RWPE2 (cell line): ENCODE data around the gene KRT17.
A peak's percentile ranks its signal among the peaks of the same experiment; 100 is the strongest.
"Not testable (repeated sequence)": the region's sequence is repeated elsewhere in the genome, so short reads cannot be mapped to it uniquely, and the experiment has no call there.

ENCODE experiments used
- ATAC-seq: fragments of 200-7000 bp; cut with Tn5 transposase; 3 replicates; pipeline ENCODE4 v1.9.1; 2021; ENCODE audit warnings: low read depth
- DNase-seq: peaks from one replicate; pipeline ENCODE4 v3.0.0-alpha.2; 2020; ENCODE audit warnings: low spot score
- H3K27ac ChIP-seq: fragments of 450-650 bp; 2 replicates; pipeline ENCODE4 v1.5.1; 2017; ENCODE audit warnings: mild to moderate bottlenecking; ENCODE audit not compliant: poor library complexity, severe bottlenecking
- H3K27me3 ChIP-seq: fragments of 250-450 bp; sonication (Bioruptor Pico); 2 replicates; pipeline ENCODE4 v1.5.1; 2021; ENCODE audit warnings: mild to moderate bottlenecking, moderate library complexity; ENCODE audit not compliant: insufficient read depth, poor library complexity, severe bottlenecking
- H3K36me3 ChIP-seq: fragments of 250-450 bp; sonication (Bioruptor Pico); 2 replicates; pipeline ENCODE4 v1.5.1; 2020; ENCODE audit warnings: low read depth, mild to moderate bottlenecking, moderate library complexity
- H3K4me1 ChIP-seq: fragments of 250-450 bp; sonication (Bioruptor Pico); 2 replicates; pipeline ENCODE4 v1.5.1; 2021; ENCODE audit warnings: mild to moderate bottlenecking, moderate library complexity; ENCODE audit not compliant: insufficient read depth, poor library complexity, severe bottlenecking
- H3K4me3 ChIP-seq: fragments of 250-450 bp; sonication (Bioruptor Pico); 2 replicates; pipeline ENCODE4 v1.5.1; 2021; ENCODE audit warnings: mild to moderate bottlenecking, moderate library complexity; ENCODE audit not compliant: severe bottlenecking
- H3K9me3 ChIP-seq: fragments of 250-450 bp; sonication (Bioruptor Pico); 2 replicates; pipeline ENCODE4 v1.5.1; 2021; ENCODE audit warnings: mild to moderate bottlenecking, moderate library complexity; ENCODE audit not compliant: severe bottlenecking
- TF ChIP-seq, protein P1 (sequence below): fragments of 450-650 bp; IDR thresholded peaks from one replicate; pipeline ENCODE4 v1.5.1; 2017; ENCODE audit warnings: mild to moderate bottlenecking, moderate library complexity; ENCODE audit not compliant: poor library complexity, severe bottlenecking

Gene KRT17

DNA sequence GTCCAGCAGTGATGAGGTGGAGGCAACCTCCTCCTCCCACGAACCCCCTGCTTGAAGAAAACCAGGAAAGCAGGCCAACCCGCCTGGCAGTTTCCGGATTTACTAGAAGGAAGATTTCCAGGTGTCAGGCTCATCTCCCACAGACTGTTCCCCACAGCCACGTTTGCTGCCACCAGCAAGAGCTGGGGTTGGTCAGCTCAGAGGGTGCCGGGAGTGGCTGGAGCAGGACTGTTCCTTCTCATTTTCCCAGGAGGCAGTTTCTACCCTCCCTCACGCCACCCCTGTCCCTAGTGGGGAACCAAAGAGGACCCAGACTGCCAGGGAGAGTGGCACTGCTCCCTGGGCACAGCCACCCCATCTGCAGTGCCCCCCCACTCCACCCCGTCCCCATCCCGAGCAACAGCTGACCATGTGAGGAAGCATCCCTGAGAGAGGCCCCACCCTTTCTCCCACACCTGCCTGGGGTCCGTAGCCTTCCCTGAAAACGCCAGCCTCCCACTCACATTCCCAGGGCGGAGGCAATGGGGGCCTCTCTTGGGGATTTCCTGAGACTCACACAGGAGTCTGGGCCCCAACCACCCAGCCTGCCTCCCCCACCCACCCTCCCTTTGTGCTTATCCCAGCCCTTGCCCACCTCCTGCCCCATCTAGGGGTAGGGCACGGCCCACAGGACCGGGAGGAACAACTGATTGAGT is 5.9 kb downstream of the KRT17 start:
- DNase-seq = peak; percentile 89
- TF ChIP-seq, protein P1, sequence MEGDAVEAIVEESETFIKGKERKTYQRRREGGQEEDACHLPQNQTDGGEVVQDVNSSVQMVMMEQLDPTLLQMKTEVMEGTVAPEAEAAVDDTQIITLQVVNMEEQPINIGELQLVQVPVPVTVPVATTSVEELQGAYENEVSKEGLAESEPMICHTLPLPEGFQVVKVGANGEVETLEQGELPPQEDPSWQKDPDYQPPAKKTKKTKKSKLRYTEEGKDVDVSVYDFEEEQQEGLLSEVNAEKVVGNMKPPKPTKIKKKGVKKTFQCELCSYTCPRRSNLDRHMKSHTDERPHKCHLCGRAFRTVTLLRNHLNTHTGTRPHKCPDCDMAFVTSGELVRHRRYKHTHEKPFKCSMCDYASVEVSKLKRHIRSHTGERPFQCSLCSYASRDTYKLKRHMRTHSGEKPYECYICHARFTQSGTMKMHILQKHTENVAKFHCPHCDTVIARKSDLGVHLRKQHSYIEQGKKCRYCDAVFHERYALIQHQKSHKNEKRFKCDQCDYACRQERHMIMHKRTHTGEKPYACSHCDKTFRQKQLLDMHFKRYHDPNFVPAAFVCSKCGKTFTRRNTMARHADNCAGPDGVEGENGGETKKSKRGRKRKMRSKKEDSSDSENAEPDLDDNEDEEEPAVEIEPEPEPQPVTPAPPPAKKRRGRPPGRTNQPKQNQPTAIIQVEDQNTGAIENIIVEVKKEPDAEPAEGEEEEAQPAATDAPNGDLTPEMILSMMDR = no peak
- H3K9me3 ChIP-seq = no peaks in the 10 kb centered on the region
- peak; percentile 45 for ATAC-seq
- H3K36me3 ChIP-seq = peaks cover 30% of the 10 kb centered on the region
- peaks cover 14% of the 10 kb centered on the region for H3K4me1 ChIP-seq
- H3K27me3 ChIP-seq = no peaks in the 10 kb centered on the region
- H3K27ac ChIP-seq = peak overlapping the region; percentile 99
- H3K4me3 ChIP-seq = no peak overlapping the region

DNA sequence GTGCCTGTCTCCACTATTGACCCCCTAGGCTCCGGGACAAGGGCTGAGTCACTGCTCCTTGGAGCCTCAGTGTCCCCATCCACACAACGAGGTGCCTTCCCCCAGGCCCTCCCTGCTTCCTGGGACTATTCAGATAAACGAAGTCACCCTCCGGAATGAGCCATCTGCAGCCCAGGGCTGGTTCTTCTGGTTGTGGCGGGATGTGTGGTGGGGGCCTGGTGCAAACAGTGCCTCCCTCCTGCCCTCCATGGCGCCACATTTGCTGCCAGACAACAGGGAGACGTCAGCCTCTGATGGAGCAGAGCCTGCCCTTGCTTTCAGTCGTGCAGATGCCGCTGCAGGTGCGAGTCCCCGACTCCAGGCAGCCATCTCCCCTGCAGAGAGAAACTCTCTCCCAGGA is 6.7 kb downstream of the KRT17 start:
- H3K9me3 ChIP-seq = no peaks in the 10 kb centered on the region
- DNase-seq (peak; percentile 72), ATAC-seq (peak; percentile 7)
- H3K27me3 ChIP-seq = no peaks in the 10 kb centered on the region
- H3K27ac ChIP-seq = peak overlapping the region; percentile 99
- no peak overlapping the region for H3K4me3 ChIP-seq
- TF ChIP-seq, protein P1 = no peak
- H3K4me1 ChIP-seq = peaks cover 19% of the 10 kb centered on the region
- peaks cover 22% of the 10 kb centered on the region for H3K36me3 ChIP-seq

DNA sequence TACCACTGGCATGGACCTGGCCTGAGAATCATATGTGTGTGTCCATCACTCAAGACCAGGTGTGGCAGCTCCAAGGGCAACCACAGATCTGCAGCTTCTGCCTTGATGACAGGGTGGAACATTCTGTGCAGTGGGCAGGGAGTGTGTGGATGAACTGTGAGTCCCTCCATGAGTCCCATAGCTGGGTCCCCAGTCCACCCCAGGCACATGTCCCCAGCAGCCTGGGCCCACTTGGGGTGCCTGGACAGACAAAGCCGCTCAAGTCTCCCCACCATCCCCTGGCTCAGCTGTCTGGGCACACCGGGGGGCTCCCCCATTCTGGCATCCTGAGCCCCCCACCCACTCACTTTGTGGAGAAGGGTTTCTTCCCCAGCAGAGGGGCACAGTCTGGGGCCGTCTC is 7.2 kb downstream of the KRT17 start:
- TF ChIP-seq, protein P1 = no peak
- no peaks in the 10 kb centered on the region for H3K9me3 ChIP-seq
- DNase-seq = peak; percentile 68
- H3K27ac ChIP-seq = peak overlapping the region; percentile 99
- H3K27me3 ChIP-seq = no peaks in the 10 kb centered on the region
- ATAC-seq = no peak
- H3K4me1 ChIP-seq = peaks cover 19% of the 10 kb centered on the region
- H3K4me3 ChIP-seq = no peak overlapping the region
- peaks cover 16% of the 10 kb centered on the region for H3K36me3 ChIP-seq

DNA sequence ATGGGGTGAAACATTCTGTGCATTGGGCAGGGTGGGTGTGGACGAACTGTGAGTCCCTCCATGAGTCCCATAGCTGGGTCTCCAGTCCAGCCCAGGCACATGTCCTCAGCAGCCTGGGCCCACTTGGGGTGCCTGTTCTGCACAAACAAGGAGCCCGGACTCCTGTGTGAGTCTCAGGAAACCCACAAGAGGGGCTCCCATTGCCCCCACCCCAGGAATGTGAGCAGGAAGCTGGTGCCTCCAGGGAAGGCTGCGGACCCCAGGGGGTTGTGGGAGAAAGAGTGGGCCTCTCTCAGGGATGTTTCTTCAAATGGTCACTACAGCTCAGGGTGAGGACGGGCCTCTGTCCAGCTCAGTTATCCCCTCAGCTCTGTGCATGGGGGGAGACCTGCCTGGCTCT is 7.9 kb downstream of the KRT17 start:
- ATAC-seq, H3K4me3 ChIP-seq, H3K9me3 ChIP-seq, H3K36me3 ChIP-seq, H3K27me3 ChIP-seq: not testable (repeated sequence)
- peak; percentile 59 for DNase-seq
- Histone ChIP-seq H3K4me1 (peaks cover 15% of the 10 kb centered on the region), H3K27ac (peak overlapping the region; percentile 99)

DNA sequence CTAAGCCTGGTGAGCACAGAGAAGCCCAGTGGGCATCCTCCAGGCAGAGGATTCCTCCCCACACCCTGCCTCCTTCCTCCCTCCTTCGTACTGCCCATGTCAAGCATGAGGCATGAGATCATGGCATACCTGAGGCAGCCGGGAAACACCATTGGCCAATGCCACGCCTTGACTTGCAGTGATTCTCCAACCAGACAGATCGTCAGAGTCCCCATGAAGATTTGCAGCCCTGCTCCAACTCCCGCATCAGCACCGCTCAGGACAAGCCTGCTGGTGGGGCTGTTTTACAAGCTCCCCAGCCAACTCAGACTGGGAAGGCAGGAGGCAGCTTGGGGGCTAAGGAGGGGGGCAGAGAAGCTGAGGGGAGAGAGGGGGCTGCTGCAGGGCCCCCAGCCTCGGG is 8.9 kb downstream of the KRT17 start:
- Histone ChIP-seq H3K4me1 (peaks cover 15% of the 10 kb centered on the region), H3K27ac (peak overlapping the region; percentile 99), H3K36me3 (no peaks in the 10 kb centered on the region), H3K27me3 (no peaks in the 10 kb centered on the region), H3K4me3 (no peak overlapping the region), H3K9me3 (no peaks in the 10 kb centered on the region)
- TF ChIP-seq, protein P1 = peak; percentile 41
- DNase-seq (peak; percentile 94), ATAC-seq (peak; percentile 4)

DNA sequence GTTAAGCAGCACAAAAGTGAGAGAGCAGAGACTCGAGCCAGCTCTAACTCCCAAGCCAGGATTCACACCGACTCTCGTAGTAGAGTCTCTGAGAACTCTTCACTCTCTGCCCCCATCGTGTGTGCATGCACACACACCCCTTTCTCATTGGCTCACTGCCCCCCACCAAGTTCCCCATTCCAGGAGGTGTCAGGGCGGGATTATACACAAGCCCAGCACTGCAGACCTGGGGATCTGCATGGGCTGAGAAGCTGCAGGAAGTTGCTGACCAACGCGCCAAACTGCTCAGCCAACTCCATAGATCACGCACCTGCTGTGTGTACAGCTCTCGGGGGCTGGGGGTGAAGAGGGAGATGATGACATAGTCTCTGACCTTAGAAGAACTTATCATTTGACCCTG is 9.6 kb downstream of the KRT17 start:
- not testable (repeated sequence) for H3K27me3 ChIP-seq, H3K36me3 ChIP-seq, H3K9me3 ChIP-seq, DNase-seq, H3K4me3 ChIP-seq, ATAC-seq
- H3K27ac ChIP-seq = peak overlapping the region; percentile 99
- peaks cover 15% of the 10 kb centered on the region for H3K4me1 ChIP-seq
